ENCODE results near the gene TMCC1.
A peak's percentile ranks its signal among the peaks of the same experiment; 100 is the strongest.
"Not testable (repeated sequence)": the region's sequence is repeated elsewhere in the genome, so short reads cannot be mapped to it uniquely, and the experiment has no call there.

Gene TMCC1

GRCh38 chr3:129618901-129619671, 274.4 kb downstream of the TMCC1 start:
- no peak for DNase-seq

- DNase-seq = no peak
Measured at GRCh38 chr3:129618186-129618820, 275.2 kb downstream of the TMCC1 start.

- no peak for DNase-seq
Measured at GRCh38 chr3:129617381-129618185, 275.9 kb downstream of the TMCC1 start.

GRCh38 chr3:129616713-129617112, 276.8 kb downstream of the TMCC1 start:
- DNase-seq = peak; percentile 16

GRCh38 chr3:129616291-129616690, 277.2 kb downstream of the TMCC1 start:
- DNase-seq = no peak

- no peak for DNase-seq
Measured at GRCh38 chr3:129615751-129616281, 277.7 kb downstream of the TMCC1 start.

GRCh38 chr3:129614927-129615363, 278.6 kb downstream of the TMCC1 start:
- no peak for DNase-seq

- DNase-seq = no peak
Measured at GRCh38 chr3:129614435-129614834, 279.1 kb downstream of the TMCC1 start.

GRCh38 chr3:129613367-129613740, 280.2 kb downstream of the TMCC1 start:
- DNase-seq = no peak

GRCh38 chr3:129612534-129613366, 280.8 kb downstream of the TMCC1 start:
- DNase-seq = peak; percentile 29

GRCh38 chr3:129611812-129612533, 281.5 kb downstream of the TMCC1 start:
- DNase-seq = peak; percentile 62

- no peak for DNase-seq
Measured at GRCh38 chr3:129611446-129611800, 282.1 kb downstream of the TMCC1 start.

- DNase-seq = not testable (repeated sequence)
Measured at GRCh38 chr3:129610794-129611445, 282.6 kb downstream of the TMCC1 start.

GRCh38 chr3:129610276-129610675, 283.2 kb downstream of the TMCC1 start:
- DNase-seq = no peak

GRCh38 chr3:129609591-129610182, 283.8 kb downstream of the TMCC1 start:
- peak; percentile 49 for DNase-seq

- DNase-seq = no peak
Measured at GRCh38 chr3:129608936-129609590, 284.4 kb downstream of the TMCC1 start.

- peak; percentile 78 for DNase-seq
Measured at GRCh38 chr3:129608087-129608935, 285.2 kb downstream of the TMCC1 start.

- no peak for DNase-seq
Measured at GRCh38 chr3:129607391-129608068, 286.0 kb downstream of the TMCC1 start.
